OCI-LY7 (cell line): ENCODE measurements around the gene KLRC2.

Experiments
- CTCF ChIP-seq: fragments of 200-600 bp; sonication (generic); conservative IDR thresholded peaks from 2 replicates; pipeline ENCODE4 v1.5.1; 2014; ENCODE audit warnings: mild to moderate bottlenecking, antibody characterized with exemption, low read length, moderate library complexity, mixed read lengths
- EZH2phosphoT487 ChIP-seq: fragments of 200-600 bp; sonication (generic); IDR thresholded peaks from 2 replicates; pipeline ENCODE4 v1.6.1; 2018; ENCODE audit warnings: low read depth, borderline replicate concordance, mild to moderate bottlenecking, mixed run types, antibody characterized with exemption, low read length, moderate library complexity, mixed read lengths

GRCh38 chr12:10457760-10458159 lies 21.9 kb upstream of the KLRC2 start:
- TF ChIP-seq CTCF = no peak
- TF ChIP-seq EZH2phosphoT487 = no peak
